BLaER1 (cell line): ENCODE results near the gene ESPN.
A peak's percentile ranks its signal among the peaks of the same experiment; 100 is the strongest.
"Not testable (repeated sequence)": the region's sequence is repeated elsewhere in the genome, so short reads cannot be mapped to it uniquely, and the experiment has no call there.

Experiments used
- H3K27ac ChIP-seq: shearing (Covaris generic); formaldehyde crosslinking; 2 replicates; pipeline ENCODE4 v1.8.1; 2022
- H3K27me3 ChIP-seq: shearing (Covaris generic); formaldehyde crosslinking; 2 replicates; pipeline ENCODE4 v1.8.1; 2022
- H3K36me3 ChIP-seq: shearing (Covaris generic); formaldehyde crosslinking; 2 replicates; pipeline ENCODE4 v1.8.1; 2022
- H3K4me1 ChIP-seq: shearing (Covaris generic); formaldehyde crosslinking; 2 replicates; pipeline ENCODE4 v1.8.1; 2022
- H3K4me2 ChIP-seq: shearing (Covaris generic); formaldehyde crosslinking; 2 replicates; pipeline ENCODE4 v1.8.1; 2022
- H3K4me3 ChIP-seq: shearing (Covaris generic); formaldehyde crosslinking; 2 replicates; pipeline ENCODE4 v1.8.1; 2022
- H3K9ac ChIP-seq: shearing (Covaris generic); formaldehyde crosslinking; 2 replicates; pipeline ENCODE4 v1.8.1; 2022
- H3K9me3 ChIP-seq: shearing (Covaris generic); formaldehyde crosslinking; 2 replicates; pipeline ENCODE4 v1.8.1; 2022
- H4K20me1 ChIP-seq: shearing (Covaris generic); formaldehyde crosslinking; 2 replicates; pipeline ENCODE4 v1.8.1; 2022
- Cebpa-rat ChIP-seq: shearing (Covaris generic); IDR thresholded peaks from 2 replicates; pipeline ENCODE4 v1.8.1; 2022

Gene ESPN

DNA sequence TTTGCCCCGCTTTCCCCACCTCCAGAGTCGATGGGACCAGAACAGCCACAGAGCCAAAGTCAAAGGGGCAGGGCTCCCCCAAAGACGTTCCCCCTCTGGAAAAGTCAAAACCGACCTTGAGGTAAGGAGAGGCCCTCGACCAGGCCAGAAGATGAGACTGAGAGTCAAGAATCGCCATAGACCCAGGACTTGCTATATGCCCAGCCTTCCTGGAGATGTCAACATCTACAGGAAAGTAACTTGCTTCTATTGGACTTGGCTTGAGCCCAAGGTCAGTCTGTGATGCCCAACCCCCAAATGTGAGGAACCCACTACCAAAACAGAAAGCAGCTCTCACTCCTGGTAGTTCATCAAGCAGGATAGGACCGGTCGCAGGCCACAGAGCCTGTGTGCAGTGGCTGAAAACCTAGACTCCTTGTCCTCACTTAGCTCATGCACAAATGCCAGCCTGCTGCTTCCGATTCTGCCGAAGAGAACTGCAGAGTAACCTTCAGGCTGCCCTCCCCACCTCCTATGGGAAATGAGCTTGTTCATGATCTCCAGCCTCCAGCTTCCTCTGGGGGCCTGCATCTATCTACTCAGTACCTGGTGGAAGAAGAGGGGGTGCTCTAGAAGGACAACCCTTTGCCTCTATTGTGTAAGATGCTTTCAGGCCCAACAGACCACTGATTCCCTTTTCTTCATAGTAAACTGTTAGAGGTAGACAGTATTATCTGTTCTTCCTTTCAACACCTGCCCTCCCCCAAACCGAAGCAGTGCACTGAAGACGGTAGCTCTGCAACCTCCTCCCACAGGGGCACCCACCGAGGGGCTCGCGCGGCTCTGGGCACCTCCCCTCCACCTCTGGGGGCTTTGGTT is 32.4 kb upstream of the ESPN start:
- Histone ChIP-seq H3K9me3 (no peaks in the 10 kb centered on the region), H3K4me3 (peak overlapping the region; percentile 78)

DNA sequence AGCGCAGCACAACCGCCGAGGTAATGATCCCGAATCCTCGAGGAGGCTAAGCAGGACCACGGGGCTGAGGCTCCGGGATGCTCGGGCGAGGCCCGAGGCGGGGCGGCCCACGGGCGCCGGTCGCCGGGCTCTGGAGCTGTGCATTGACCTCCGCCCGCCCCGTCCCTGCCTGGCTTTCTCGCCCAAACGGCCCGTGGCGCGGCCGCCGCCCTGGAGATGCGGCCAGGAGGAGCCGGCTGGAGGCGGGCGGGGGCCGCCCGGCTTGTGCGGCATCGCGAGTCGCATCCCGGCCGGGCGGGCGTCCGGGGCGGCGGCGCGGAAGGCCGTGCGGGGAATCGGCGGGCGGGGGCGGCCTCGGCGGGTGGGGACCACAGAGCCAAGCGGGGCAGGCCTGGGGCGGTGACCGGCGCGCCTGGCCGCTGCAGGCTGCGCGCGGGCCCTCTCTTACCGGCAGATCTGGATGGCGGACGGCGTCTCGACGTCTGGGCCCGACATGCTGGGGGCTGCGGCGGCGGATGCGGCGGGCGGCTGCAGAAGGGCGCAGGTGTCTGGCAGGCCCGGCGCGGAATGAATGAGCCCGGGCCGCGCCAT is 31.7 kb upstream of the ESPN start:
- Histone ChIP-seq H3K4me3 (peak overlapping the region; percentile 78), H3K36me3 (peaks cover 10% of the 10 kb centered on the region; the same call in 1 of the 2 replicates), H3K9me3 (no peaks in the 10 kb centered on the region), H3K27ac (peak overlapping the region; percentile 81), H3K4me2 (peak overlapping the region; percentile 86), H3K9ac (peak overlapping the region; percentile 85), H4K20me1 (peaks cover 13% of the 10 kb centered on the region), H3K4me1 (peaks cover 30% of the 10 kb centered on the region), H3K27me3 (no peaks in the 10 kb centered on the region)
- no peak for TF ChIP-seq Cebpa-rat

More for the DNA sequence above, 32.4 kb upstream of the ESPN start:
- Histone ChIP-seq H3K4me1 (peaks cover 30% of the 10 kb centered on the region), H3K4me2 (peak overlapping the region; percentile 86), H3K36me3 (peaks cover 10% of the 10 kb centered on the region; the same call in 1 of the 2 replicates), H4K20me1 (peaks cover 17% of the 10 kb centered on the region), H3K9ac (peak overlapping the region; percentile 85), H3K27me3 (no peaks in the 10 kb centered on the region), H3K27ac (peak overlapping the region; percentile 81)
- no peak for TF ChIP-seq Cebpa-rat

DNA sequence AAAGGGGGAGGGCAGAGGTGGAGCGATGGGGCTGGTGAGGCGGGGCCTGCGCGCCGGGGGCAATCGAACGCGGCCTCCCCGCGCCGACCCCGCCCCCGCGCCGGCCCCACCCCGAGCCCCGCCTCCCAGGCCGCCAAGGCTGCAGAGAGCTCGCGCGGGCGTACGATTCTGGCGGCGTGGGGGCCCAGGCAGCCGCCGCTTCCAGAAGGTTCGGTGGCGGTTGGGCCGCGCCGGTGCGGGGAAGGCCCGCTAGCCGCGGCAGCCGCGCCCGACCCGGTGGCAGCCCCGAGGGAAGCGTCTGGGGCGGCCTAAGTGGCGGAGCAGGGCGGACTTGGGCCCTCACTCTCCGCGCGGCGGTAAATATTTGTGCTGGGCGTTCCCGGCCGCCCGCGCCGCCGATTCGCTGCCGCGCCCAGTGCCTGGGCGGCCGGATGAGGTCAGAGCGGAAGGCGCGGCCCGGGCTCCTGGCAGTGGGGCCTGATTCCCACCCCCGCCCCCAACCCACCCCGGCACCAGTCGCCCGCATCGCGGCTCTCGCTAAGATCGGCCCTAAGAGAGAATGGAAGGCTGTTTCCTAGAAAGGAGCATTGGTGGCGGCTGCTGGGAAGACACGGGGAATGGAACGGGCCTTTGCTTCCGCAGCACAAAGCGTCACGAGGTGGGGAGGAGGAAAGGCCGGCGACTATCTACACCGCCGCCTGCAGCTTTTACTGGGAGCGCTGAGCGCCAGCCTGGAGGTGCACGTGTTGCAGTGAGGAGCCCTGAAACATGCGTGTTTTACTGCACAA is 31.0 kb upstream of the ESPN start, which contains the start of gene ACOT7:
Gene ACOT7 (minus strand): TSS at position 368 of the 788 bp plus-strand sequence. CDS start 368 bp downstream, outside the sequence.
- H3K4me2 ChIP-seq: peak within 1 kb of the TSS; percentile 87
- TF ChIP-seq Cebpa-rat: no peak
- H3K9ac ChIP-seq: peak within 1 kb of the TSS; percentile 85
- H3K9me3 ChIP-seq: no peaks in the 10 kb centered on the region
- no peaks in the 10 kb centered on the region for H3K27me3 ChIP-seq
- peak within 1 kb of the TSS; percentile 90 for H3K27ac ChIP-seq
- peaks cover 10% of the 10 kb centered on the region; the same call in 1 of the 2 replicates for H3K36me3 ChIP-seq
- peaks cover 13% of the 10 kb centered on the region for H4K20me1 ChIP-seq
- peak within 1 kb of the TSS; percentile 78 for H3K4me3 ChIP-seq
- H3K4me1 ChIP-seq: peaks cover 30% of the 10 kb centered on the region

DNA sequence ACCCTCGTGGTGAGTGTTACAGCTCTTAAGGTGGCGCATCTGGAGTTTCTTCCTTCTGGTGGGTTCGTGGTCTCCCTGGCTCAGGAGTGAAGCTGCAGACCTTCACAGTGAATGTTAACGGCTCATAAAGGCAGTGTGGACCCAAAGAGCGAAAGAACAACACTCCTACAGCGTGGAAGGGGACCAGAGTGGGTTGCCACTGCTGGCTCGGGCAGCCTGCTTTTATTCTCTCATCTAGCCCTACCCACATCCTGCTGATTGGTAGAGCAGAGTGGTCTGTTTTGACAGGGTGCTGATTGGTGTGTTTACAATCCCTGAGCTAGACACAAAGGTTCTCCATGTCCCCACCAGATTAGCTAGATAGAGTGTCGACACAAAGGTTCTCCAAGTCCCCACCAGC is 29.4 kb upstream of the ESPN start:
- H3K27me3 ChIP-seq, H3K27ac ChIP-seq, H3K9me3 ChIP-seq, H3K9ac ChIP-seq, H3K4me3 ChIP-seq, H3K36me3 ChIP-seq: not testable (repeated sequence)
- peaks cover 30% of the 10 kb centered on the region for H3K4me1 ChIP-seq
- H3K4me2 ChIP-seq: peak overlapping the region; percentile 11; the same call in 1 of the 2 replicates
- peaks cover 13% of the 10 kb centered on the region for H4K20me1 ChIP-seq

DNA sequence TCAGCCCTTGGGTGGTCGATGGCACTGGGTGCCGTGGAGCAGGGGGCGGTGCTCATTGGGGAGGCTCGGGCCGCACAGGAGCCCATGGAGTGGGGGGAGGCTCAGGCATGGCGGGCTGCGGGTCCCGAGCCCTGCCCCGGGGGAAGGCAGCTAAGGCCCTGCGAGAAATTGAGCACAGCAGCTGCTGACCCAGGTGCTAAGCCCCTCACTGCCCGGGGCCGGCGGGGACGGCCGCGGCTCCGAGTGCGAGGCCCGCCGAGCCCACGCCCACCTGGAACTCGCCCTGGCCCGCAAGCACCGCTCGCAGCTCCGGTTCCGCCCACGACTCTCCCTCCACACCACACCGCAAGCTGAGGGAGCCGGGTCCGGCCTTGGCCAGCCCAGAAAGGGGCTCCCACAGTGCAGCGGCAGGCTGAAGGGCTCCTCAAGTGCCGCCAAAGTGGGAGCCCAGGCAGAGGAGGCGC is 28.8 kb upstream of the ESPN start:
- H3K4me3 ChIP-seq, H3K27ac ChIP-seq, H3K4me2 ChIP-seq, H3K9ac ChIP-seq, H3K9me3 ChIP-seq, H3K27me3 ChIP-seq, H3K36me3 ChIP-seq: not testable (repeated sequence)
- Histone ChIP-seq H3K4me1 (peaks cover 30% of the 10 kb centered on the region), H4K20me1 (peaks cover 13% of the 10 kb centered on the region)

DNA sequence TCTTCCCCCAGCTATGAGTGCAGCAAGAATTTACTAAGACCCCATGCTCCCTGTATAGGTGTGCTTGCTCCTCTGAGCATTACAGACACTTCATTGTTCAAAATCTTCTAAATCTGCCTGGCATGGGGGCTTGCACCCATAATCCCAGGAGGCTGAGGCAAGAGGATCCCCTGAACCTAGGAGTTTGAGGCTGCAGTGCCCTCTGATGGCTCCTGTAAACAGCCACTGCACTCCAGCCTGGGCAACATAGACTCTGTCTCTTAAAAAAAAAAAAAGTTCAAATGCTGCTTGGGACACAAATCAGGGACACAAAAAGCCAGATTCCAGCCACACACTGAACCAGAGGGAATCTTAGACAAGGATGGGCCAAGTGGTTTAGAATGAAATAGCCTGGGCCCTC is 27.6 kb upstream of the ESPN start:
- H3K4me1 ChIP-seq: peaks cover 20% of the 10 kb centered on the region
- no peak for TF ChIP-seq Cebpa-rat
- H3K36me3 ChIP-seq: no peaks in the 10 kb centered on the region
- no peak overlapping the region for H3K4me3 ChIP-seq
- H3K9ac ChIP-seq: no peak overlapping the region
- H4K20me1 ChIP-seq: peaks cover 3% of the 10 kb centered on the region
- H3K27me3 ChIP-seq: no peaks in the 10 kb centered on the region
- no peaks in the 10 kb centered on the region for H3K9me3 ChIP-seq
- no peak overlapping the region for H3K27ac ChIP-seq
- no peak overlapping the region for H3K4me2 ChIP-seq

- H3K9ac ChIP-seq: no peak overlapping the region
- peaks cover 13% of the 10 kb centered on the region for H3K4me1 ChIP-seq
- H3K27me3 ChIP-seq: no peaks in the 10 kb centered on the region
- H3K4me3 ChIP-seq: no peak overlapping the region
- no peak overlapping the region for H3K27ac ChIP-seq
- H3K9me3 ChIP-seq: no peaks in the 10 kb centered on the region
- TF ChIP-seq Cebpa-rat: no peak
- no peaks in the 10 kb centered on the region for H3K36me3 ChIP-seq
- H3K4me2 ChIP-seq: no peak overlapping the region
- H4K20me1 ChIP-seq: no peaks in the 10 kb centered on the region
Observed at GRCh38 chr1:6397844-6398441, 26.6 kb upstream of the ESPN start.

- Histone ChIP-seq H3K4me1 (peaks cover 9% of the 10 kb centered on the region), H3K27ac (no peak overlapping the region), H3K4me3 (no peak overlapping the region)
Observed at GRCh38 chr1:6399294-6399693, 25.3 kb upstream of the ESPN start.

GRCh38 chr1:6401673-6402072 is 22.9 kb upstream of the ESPN start:
- no peaks in the 10 kb centered on the region for H4K20me1 ChIP-seq

More at GRCh38 chr1:6399294-6399693, 25.3 kb upstream of the ESPN start:
- H3K36me3 ChIP-seq: no peaks in the 10 kb centered on the region
- H4K20me1 ChIP-seq: no peaks in the 10 kb centered on the region
- no peak for TF ChIP-seq Cebpa-rat
- no peak overlapping the region for H3K9ac ChIP-seq
- H3K27me3 ChIP-seq: no peaks in the 10 kb centered on the region
- H3K9me3 ChIP-seq: no peaks in the 10 kb centered on the region
- H3K4me2 ChIP-seq: no peak overlapping the region

More at GRCh38 chr1:6401673-6402072, 22.9 kb upstream of the ESPN start:
- H3K9me3 ChIP-seq: no peaks in the 10 kb centered on the region
- H3K4me2 ChIP-seq: no peak overlapping the region
- no peaks in the 10 kb centered on the region for H3K4me1 ChIP-seq
- no peak overlapping the region for H3K4me3 ChIP-seq
- no peak overlapping the region for H3K27ac ChIP-seq
- H3K27me3 ChIP-seq: no peaks in the 10 kb centered on the region
- no peaks in the 10 kb centered on the region for H3K36me3 ChIP-seq
- no peak overlapping the region for H3K9ac ChIP-seq
- no peak for TF ChIP-seq Cebpa-rat
